Ishikawa (cell line): ENCODE results near the gene TRPM5.

Experiments
- CEBPB ChIP-seq: IDR thresholded peaks from 2 replicates; pipeline ENCODE4 v1.6.1; 2012
- CREB1 ChIP-seq: IDR thresholded peaks from 2 replicates; pipeline ENCODE4 v1.6.1; 2012; ENCODE audit warnings: low read depth
- EGR1 ChIP-seq: IDR thresholded peaks from 2 replicates; pipeline ENCODE4 v1.6.1; 2012
- EP300 ChIP-seq: IDR thresholded peaks from 2 replicates; pipeline ENCODE4 v1.6.1; 2012; ENCODE audit warnings: borderline replicate concordance
- FOXM1 ChIP-seq: IDR thresholded peaks from 2 replicates; pipeline ENCODE4 v1.6.1; 2012; ENCODE audit warnings: low read depth, borderline replicate concordance
- NFIC ChIP-seq: IDR thresholded peaks from 2 replicates; pipeline ENCODE4 v1.6.1; 2012
- RAD21 ChIP-seq: IDR thresholded peaks from 2 replicates; pipeline ENCODE4 v1.6.1; 2012; ENCODE audit warnings: low read depth
- TAF1 ChIP-seq: IDR thresholded peaks from 2 replicates; pipeline ENCODE4 v1.6.1; 2012; ENCODE audit warnings: low read depth, mild to moderate bottlenecking
- TCF12 ChIP-seq: IDR thresholded peaks from 2 replicates; pipeline ENCODE4 v1.6.1; 2012; ENCODE audit warnings: low read depth
- TEAD4 ChIP-seq: IDR thresholded peaks from 2 replicates; pipeline ENCODE4 v1.6.1; 2012
- YY1 ChIP-seq: IDR thresholded peaks from 2 replicates; pipeline ENCODE4 v1.6.1; 2012; ENCODE audit warnings: low read depth
- ZBTB7A ChIP-seq: IDR thresholded peaks from 2 replicates; pipeline ENCODE4 v1.6.1; 2012; ENCODE audit warnings: low read depth
- TF ChIP-seq, protein P1 (sequence below): IDR thresholded peaks from 2 replicates; pipeline ENCODE4 v1.6.1; 2012
- TF ChIP-seq, protein P2 (sequence below): IDR thresholded peaks from 2 replicates; pipeline ENCODE4 v1.6.1; 2012; ENCODE audit warnings: low read depth, mild to moderate bottlenecking
- TF ChIP-seq, protein P3 (sequence below): IDR thresholded peaks from 2 replicates; pipeline ENCODE4 v1.6.1; 2012

The TRPM5 gene

DNA sequence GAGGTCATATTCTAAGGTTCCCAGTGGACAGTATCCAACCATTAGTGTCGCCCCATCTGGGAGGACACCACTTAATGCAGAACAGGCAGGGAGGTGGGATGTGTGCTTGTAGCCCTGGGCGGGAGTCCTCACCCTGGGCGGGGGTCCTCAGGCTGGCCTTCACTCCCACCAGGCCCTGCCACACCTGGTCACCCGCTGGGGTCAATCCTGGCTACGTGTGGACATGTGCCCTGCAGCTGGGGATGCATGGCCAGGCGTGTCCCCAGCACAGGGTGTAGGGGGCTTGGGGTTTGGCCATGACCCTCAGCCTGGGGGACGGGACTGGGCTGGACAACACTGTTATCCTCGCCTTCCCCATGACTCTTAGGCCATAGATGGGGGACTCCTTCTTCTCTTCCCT, 18.8 kb downstream of the TRPM5 start:
- TF ChIP-seq ZBTB7A (no peak), EP300 (no peak), YY1 (no peak), TAF1 (no peak), CREB1 (no peak), RAD21 (no peak), FOXM1 (no peak), CEBPB (no peak), TCF12 (no peak), EGR1 (no peak), TEAD4 (no peak), NFIC (no peak)
- TF ChIP-seq, protein P1, sequence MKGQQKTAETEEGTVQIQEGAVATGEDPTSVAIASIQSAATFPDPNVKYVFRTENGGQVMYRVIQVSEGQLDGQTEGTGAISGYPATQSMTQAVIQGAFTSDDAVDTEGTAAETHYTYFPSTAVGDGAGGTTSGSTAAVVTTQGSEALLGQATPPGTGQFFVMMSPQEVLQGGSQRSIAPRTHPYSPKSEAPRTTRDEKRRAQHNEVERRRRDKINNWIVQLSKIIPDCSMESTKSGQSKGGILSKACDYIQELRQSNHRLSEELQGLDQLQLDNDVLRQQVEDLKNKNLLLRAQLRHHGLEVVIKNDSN, result no peak
- TF ChIP-seq, protein P2, sequence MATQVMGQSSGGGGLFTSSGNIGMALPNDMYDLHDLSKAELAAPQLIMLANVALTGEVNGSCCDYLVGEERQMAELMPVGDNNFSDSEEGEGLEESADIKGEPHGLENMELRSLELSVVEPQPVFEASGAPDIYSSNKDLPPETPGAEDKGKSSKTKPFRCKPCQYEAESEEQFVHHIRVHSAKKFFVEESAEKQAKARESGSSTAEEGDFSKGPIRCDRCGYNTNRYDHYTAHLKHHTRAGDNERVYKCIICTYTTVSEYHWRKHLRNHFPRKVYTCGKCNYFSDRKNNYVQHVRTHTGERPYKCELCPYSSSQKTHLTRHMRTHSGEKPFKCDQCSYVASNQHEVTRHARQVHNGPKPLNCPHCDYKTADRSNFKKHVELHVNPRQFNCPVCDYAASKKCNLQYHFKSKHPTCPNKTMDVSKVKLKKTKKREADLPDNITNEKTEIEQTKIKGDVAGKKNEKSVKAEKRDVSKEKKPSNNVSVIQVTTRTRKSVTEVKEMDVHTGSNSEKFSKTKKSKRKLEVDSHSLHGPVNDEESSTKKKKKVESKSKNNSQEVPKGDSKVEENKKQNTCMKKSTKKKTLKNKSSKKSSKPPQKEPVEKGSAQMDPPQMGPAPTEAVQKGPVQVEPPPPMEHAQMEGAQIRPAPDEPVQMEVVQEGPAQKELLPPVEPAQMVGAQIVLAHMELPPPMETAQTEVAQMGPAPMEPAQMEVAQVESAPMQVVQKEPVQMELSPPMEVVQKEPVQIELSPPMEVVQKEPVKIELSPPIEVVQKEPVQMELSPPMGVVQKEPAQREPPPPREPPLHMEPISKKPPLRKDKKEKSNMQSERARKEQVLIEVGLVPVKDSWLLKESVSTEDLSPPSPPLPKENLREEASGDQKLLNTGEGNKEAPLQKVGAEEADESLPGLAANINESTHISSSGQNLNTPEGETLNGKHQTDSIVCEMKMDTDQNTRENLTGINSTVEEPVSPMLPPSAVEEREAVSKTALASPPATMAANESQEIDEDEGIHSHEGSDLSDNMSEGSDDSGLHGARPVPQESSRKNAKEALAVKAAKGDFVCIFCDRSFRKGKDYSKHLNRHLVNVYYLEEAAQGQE, result no peak
- TF ChIP-seq, protein P3, sequence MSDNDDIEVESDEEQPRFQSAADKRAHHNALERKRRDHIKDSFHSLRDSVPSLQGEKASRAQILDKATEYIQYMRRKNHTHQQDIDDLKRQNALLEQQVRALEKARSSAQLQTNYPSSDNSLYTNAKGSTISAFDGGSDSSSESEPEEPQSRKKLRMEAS, result no peak

DNA sequence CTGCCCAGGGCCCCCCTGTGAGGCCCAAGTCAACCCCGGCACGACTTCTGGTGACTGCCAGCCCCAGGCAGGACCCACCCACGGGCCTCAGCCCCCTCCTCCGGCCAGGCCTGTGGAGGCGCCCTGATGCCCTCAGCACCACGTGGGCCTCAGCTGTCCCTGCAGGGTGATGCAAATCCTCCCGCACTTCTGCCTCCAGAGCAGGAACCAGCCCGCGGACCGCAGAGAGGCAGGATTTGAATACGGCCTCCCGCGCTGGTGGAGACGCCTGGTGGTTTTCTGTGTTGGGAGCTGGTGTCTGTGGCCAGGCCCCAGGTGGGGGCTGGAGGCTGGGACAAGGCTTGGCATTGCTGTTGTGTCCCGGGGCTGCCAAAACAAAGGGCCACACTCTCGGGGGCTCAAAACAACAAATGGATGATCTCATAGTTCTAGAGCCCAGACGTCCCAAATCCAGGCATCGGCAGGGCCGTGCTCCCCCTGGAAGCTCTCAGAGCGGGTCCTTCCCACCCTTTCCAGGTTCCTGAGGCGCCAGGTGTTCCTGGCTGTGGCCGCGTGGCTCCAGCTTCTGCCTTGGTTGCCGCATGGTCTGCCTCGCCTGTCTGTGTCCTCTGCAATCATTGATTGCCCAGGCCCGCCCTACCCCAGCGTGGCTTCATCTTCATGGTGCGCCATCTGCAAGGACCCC, 19.4 kb downstream of the TRPM5 start:
- no peak for TF ChIP-seq EGR1
- TF ChIP-seq, protein P1, result no peak
- TF ChIP-seq, protein P2, result no peak
- no peak for TF ChIP-seq TEAD4
- no peak for TF ChIP-seq CREB1
- no peak for TF ChIP-seq FOXM1
- no peak for TF ChIP-seq TCF12
- no peak for TF ChIP-seq ZBTB7A
- no peak for TF ChIP-seq NFIC
- TF ChIP-seq RAD21, result no peak
- no peak for TF ChIP-seq TAF1
- TF ChIP-seq YY1, result no peak

DNA sequence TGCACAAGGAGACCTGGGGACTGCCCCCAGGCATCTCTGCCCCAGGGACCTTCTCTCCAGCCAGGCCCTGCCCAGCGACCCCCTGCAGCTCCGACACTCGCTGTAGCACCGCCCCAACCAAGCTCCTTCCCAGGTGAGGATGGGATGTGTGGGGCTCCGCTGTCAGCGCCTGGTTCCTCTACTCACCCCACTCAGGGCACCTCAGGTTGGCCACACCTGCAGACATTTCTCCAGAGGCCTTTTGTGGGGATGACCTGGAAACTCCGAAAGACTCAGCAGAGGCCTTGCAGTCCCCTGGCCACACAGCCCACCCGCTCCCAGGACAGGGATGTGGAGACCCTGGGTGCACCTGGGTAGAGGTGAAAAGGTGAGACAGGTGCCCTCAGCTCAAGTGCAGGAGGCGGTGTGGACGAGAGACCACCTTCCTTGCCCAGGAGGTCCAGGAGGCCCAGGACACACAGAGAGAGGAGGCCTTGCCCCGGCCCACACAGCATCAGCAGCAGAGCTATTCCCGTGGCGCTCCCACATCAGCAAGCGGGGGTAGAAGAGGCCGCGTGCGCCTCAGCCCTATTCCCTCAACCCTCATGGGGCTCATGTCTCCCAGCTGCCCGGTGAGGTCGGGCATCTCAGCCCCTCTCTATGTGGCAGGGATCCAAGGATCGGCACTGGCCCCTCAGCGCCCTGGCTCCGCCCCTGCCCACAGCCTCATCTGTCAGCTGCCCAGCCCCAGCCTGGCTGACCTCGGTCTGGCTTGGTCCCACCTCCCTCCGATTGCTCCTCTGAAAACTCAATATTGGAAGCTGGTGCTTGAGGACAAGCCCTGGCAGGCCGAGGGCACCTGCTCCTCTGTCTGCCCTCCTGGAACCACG, 20.9 kb downstream of the TRPM5 start:
- TF ChIP-seq, protein P2, result no peak
- TF ChIP-seq, protein P1, result no peak
- TF ChIP-seq EGR1 (no peak), CREB1 (no peak), TCF12 (no peak), CEBPB (no peak), ZBTB7A (no peak), RAD21 (no peak), NFIC (no peak), TEAD4 (no peak), YY1 (no peak), FOXM1 (no peak), EP300 (no peak), TAF1 (no peak)
- TF ChIP-seq, protein P3, result no peak
